HG03139 (cell line): Measurements from ENCODE around the gene NPM1.
A peak's percentile ranks its signal among the peaks of the same experiment; 100 is the strongest.
"Not testable (repeated sequence)": the region's sequence is repeated elsewhere in the genome, so short reads cannot be mapped to it uniquely, and the experiment has no call there.

Experiments used
- ATAC-seq: cut with Tn5 transposase; IDR thresholded peaks from one replicate; pipeline ENCODE4 v1.9.1; 2021; ENCODE audit not compliant: unreplicated experiment

The NPM1 gene

GRCh38 chr5:171384999-171385398, 2.6 kb upstream of the NPM1 start:
- not testable (repeated sequence) for ATAC-seq

GRCh38 chr5:171386006-171386671, 1.5 kb upstream of the NPM1 start:
- ATAC-seq: no peak

GRCh38 chr5:171386861-171387344, 746 bp upstream of the NPM1 start:
- no peak for ATAC-seq

- ATAC-seq: peak; percentile 42
Observed at GRCh38 chr5:171387970-171388815, 544 bp downstream of the NPM1 start.

- no peak for ATAC-seq
Observed at GRCh38 chr5:171388816-171389168, 1.1 kb downstream of the NPM1 start.

GRCh38 chr5:171390883-171391677, 3.4 kb downstream of the NPM1 start:
- ATAC-seq: no peak

GRCh38 chr5:171391996-171392577, 4.4 kb downstream of the NPM1 start:
- ATAC-seq: no peak

GRCh38 chr5:171392585-171393159, 5.0 kb downstream of the NPM1 start:
- no peak for ATAC-seq

GRCh38 chr5:171395042-171395441, 7.4 kb downstream of the NPM1 start:
- no peak for ATAC-seq

- not testable (repeated sequence) for ATAC-seq
Observed at GRCh38 chr5:171396583-171396982, 8.9 kb downstream of the NPM1 start.

GRCh38 chr5:171397190-171397589, 9.5 kb downstream of the NPM1 start:
- no peak for ATAC-seq

- ATAC-seq: no peak
Observed at GRCh38 chr5:171397599-171397998, 9.9 kb downstream of the NPM1 start.

GRCh38 chr5:171398660-171399059, 11.0 kb downstream of the NPM1 start:
- ATAC-seq: not testable (repeated sequence)

GRCh38 chr5:171400169-171400568, 12.5 kb downstream of the NPM1 start:
- ATAC-seq: no peak

GRCh38 chr5:171401167-171401947, 13.7 kb downstream of the NPM1 start:
- no peak for ATAC-seq

GRCh38 chr5:171402751-171403150, 15.1 kb downstream of the NPM1 start:
- not testable (repeated sequence) for ATAC-seq

GRCh38 chr5:171405615-171406014, 18.0 kb downstream of the NPM1 start:
- no peak for ATAC-seq

- no peak for ATAC-seq
Observed at GRCh38 chr5:171407234-171407633, 19.6 kb downstream of the NPM1 start.

GRCh38 chr5:171409164-171410136, 21.8 kb downstream of the NPM1 start:
- no peak for ATAC-seq
